NCI-H524 treated with DMSO at 0.1 percent for 48 hours (cell line): Measurements from ENCODE around the gene MAPK8IP2.
A peak's percentile ranks its signal among the peaks of the same experiment; 100 is the strongest.

Source experiments
- DNase-seq: peaks from one replicate; lab custom pipeline; 2025; lab: John Stamatoyannopoulos, UW

Gene MAPK8IP2

DNA sequence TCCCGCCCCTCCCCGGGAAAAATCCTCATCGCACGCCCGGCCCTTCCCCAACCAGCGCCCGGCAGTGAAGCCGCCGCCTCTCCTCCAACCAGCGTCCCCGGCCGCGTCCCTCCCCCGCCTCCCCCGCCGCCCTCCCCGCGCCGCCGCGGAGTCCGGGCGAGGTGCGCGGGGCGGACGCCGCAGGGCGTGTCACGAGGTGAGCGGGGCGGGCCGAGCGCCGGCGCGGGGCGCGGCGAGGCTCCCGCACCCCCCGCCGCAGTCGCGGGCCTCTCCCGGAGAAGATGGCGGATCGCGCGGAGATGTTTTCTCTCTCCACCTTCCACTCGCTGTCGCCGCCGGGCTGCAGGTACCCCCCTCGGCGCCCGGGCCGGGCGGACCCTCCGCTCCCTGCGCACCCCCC lies at the start of gene MAPK8IP2:
MAPK8IP2 (plus strand) TSS at position 256 of the 400 bp plus-strand sequence; CDS start at position 282, 26 bp downstream.
- no peak for DNase-seq

- no peak for DNase-seq
Measured at GRCh38 chr22:50551160-50551752, 49.3 kb upstream of the MAPK8IP2 start.

DNA sequence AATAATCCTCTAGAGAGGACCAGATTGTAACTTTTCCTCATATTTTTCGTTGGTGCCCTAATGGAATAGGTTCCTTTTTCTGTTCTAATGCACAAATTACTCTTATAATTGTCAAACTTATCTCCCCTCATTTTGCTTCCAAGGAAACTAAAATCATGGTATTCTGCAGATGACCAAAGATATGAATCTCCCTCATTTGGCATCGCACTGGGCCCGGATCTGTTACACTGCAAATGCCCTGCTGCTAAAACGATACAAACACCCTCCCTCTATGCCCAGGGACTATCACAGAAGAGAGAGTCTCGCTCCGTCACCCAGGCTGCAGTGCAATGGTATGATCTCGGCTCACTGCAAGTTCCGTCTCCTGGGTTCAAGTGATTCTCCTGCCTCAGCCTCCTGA lies 47.3 kb upstream of the MAPK8IP2 start:
- DNase-seq = no peak

DNA sequence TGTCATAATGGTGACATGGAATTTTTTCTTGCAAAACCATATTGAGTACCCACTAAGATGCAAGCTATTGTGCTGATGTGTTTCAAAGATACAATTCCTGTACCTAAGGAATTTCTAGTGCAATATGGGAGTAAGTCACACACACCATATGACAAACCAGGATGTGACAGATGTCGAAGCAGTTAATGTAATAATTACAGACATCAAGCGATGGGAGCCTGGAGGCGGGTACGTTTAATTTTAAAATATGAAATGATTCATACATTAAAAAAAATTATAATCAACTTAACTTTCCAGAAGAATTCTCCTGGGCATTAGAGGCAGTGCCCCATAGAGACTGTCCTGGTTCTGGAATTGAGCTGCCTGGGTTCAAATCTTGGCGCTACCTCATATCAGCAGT lies 43.9 kb upstream of the MAPK8IP2 start:
- no peak for DNase-seq

DNA sequence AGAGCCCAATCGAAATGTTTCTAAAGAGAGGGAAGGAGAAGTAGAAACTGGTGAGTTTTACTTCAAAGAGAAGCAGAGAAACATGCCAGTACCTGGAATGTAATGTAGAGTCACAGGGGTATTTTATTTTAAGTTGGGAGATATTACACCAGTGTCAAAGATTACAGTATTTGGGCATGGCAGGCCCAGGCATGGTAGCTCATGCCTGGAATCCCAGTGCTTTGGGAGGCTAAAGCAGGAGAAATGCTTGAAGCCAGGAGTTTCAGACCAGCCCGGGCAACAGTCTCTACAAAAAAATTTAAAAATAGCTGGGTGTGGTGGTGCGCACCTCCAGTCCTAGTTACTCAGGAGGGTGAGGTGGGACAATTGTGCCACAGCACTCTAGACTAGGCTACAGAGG lies 40.6 kb upstream of the MAPK8IP2 start:
- DNase-seq = no peak

DNA sequence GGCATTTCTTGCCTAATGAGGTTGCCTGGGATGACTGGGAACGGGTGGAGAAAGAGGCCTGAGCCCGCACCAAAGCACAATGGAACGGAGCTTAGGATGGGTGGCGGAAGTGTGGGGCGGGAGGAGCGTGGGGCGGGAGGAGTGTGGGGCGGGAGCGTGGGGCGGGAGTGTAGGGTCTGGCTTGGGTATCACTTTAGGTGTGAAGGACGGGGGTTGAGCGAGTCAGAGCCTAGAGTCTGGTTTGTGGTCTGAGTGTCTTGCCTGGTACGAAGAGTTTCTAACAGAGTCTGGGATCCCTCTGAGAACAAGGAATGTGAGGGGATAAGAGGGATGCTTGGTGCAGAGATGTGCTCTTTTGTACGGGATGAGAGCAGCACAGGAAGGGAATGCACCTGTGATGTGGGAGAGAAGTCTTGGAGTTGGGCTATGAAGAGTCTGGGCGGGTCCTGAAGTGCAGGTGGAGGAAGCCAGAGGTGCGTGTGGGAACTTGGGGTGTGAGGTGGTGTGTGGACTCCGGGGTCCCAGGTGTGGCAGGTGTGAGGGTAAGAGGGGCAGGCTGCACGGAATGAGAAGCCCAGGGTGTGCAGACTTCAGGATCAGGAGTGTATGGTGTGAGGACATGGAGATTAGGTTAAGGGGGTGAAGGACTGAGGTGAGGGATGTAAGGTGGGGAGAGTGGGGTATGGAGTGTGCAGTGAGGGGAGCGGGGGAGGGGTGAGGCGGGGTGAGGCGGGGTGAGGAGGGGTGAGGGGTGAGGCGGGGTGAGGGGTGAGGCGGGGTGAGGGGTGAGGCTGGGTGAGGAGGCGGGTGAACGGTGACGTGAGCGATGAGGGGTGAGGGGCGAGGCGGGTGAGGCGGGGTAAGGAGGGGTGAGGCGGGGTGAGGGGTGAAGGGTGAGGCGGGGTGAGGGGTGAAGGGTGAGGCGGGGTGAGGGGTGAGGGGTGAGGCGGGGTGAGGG lies 38.9 kb upstream of the MAPK8IP2 start:
- DNase-seq = no peak

DNA sequence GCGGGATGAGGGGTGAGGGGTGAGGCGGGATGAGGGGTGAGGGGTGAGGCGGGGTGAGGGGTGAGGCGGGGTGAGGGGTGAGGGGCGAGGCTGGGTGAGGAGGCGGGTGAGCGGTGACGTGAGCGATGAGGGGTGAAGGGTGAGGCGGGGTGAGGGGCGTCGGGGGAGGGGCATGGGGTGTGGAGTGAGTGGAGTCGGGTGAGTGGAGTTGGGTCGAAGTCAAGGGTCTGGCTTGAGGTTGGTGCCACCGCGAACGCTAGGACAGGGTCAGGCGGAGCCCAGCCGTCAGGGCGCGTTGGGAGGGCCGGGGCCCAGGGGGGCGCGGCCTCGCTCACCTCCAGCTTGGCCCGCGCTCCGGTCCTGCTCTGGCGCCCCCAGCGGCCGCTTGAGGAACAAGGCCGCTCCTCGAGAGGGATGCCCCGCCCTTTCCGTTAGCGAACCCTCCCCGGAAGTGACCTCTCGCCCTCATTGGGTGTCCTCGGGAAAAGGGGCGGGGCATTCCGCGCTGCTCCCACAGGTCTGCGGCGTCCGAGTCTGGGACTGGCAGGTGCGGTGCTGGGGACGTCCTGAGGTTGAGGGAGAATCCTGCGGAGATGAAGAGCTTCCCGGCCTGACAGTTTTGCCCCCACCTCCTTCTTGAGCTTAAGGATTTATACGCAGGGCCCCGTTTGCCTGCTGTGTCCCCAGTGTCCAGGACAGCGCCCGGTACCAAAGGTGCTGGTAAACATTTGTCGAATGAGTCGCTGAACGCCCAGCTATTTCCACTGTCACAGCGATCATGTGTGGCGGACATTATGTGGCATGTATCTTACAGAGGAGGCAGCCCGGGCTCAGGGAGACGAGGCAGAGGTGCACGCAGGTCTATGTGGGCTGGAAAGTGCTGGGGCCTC lies 37.8 kb upstream of the MAPK8IP2 start, which contains the start of gene SYCE3:
SYCE3 (minus strand) TSS at position 397 of the 890 bp plus-strand sequence. CDS start 6,514 bp downstream, outside the sequence.
- DNase-seq = peak; percentile 71

GRCh38 chr22:50563413-50564160 lies 37.0 kb upstream of the MAPK8IP2 start:
- no peak for DNase-seq

DNA sequence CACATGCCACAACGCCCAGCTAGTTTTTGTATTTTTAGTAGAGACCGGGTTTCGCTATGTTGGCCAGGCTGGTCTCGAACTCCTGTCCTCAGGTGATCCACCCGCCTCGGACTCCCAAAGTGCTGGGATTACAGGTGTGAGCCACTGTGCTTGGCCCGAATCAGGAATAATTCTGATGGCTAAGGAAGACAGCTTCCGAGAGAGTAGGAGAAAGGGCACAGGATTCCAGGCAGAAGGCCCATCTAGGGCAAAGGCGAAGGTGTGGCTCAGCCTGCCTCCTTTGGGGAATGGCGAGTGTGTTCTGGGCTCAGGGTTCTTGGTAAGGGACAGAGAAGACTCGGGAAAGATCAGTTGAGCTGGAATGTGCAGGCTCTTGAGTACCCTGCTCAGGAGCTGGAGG lies 36.3 kb upstream of the MAPK8IP2 start:
- no peak for DNase-seq

- no peak for DNase-seq
Measured at GRCh38 chr22:50567721-50568252, 32.8 kb upstream of the MAPK8IP2 start.

DNA sequence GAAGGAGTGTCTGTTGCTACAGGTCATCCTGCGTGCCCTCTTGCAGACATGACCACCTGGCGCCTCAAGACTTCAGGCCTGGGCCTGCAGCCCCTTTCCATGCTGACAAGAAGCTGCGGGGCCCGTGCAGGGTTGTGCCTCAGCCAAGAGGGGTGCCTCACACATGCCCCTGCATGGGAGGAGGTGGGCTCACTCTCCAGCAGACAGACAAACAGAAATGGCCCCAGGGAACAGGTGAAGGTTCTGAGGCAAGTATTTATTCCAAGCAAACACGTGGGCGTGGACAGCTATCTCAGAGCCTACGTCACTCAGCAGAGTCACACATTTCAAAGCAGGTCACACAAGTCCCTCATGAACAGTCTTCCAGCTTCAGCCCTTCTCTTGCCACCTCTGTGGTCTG lies 32.0 kb upstream of the MAPK8IP2 start:
- DNase-seq = no peak

DNA sequence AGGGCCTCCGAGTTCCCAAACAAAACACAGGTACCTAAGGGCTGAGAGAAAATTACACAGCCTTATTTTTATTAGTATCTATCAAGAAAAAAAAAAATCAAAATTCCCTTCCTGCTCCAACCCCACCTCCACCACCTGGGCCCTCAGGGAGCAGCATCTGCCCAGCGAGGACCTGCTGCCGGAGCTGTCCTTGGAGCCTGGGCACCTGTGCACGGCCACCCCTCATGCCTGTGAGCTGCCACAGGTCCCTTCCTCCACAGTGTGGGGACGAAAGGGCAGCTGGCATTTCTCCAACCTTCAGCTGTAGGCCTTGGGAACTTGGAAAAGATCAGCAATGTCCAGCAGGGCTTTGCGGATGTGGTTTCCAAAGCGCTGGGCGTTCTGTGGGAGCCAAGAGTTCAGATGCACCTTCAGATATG lies 31.5 kb upstream of the MAPK8IP2 start:
- no peak for DNase-seq

DNA sequence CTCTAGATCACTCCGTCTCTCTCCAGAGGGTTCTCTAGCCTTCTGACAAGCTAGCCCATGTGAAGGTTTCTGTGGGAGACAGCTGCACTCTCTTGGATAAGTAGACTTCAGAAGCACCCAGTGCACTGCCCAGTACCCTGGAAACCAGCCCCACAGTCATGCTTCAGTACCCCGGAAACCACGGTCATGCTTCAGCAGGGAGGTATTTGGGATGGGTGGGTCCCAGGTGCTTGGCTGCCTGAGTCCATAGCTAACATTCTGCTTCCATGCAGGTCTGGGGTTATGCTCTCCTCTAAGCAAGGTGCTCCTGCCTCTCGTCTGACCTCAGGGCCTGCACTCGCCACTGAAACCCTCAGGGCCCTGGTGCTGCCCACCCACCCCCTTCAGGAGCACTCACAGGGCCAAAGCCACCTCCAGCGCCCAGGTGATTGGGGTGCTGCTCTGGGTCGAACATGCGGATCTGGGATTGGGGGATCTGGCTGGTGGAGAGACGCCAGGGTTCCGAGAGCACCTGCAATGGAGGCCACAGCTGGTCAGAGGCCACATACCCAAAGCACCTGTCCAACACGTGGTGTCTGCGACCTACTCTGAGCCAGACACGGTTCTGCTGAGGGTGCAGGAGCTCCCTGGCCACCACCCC lies 30.6 kb upstream of the MAPK8IP2 start:
- no peak for DNase-seq

- no peak for DNase-seq
Measured at GRCh38 chr22:50570861-50571260, 29.7 kb upstream of the MAPK8IP2 start.

GRCh38 chr22:50571264-50572175 lies 29.1 kb upstream of the MAPK8IP2 start:
- DNase-seq = no peak

GRCh38 chr22:50572965-50573364 lies 27.6 kb upstream of the MAPK8IP2 start:
- DNase-seq = no peak

- no peak for DNase-seq
Measured at GRCh38 chr22:50573491-50574382, 26.9 kb upstream of the MAPK8IP2 start.

GRCh38 chr22:50574383-50574755 lies 26.2 kb upstream of the MAPK8IP2 start:
- no peak for DNase-seq
